T follicular helper cell (primary cell): ENCODE results near the gene ACOX2.

Source experiments
- DNase-seq: peaks from one replicate; pipeline ENCODE4 v3.0.0-alpha.2; 2020; ENCODE audit warnings: low read depth

Gene ACOX2

DNA sequence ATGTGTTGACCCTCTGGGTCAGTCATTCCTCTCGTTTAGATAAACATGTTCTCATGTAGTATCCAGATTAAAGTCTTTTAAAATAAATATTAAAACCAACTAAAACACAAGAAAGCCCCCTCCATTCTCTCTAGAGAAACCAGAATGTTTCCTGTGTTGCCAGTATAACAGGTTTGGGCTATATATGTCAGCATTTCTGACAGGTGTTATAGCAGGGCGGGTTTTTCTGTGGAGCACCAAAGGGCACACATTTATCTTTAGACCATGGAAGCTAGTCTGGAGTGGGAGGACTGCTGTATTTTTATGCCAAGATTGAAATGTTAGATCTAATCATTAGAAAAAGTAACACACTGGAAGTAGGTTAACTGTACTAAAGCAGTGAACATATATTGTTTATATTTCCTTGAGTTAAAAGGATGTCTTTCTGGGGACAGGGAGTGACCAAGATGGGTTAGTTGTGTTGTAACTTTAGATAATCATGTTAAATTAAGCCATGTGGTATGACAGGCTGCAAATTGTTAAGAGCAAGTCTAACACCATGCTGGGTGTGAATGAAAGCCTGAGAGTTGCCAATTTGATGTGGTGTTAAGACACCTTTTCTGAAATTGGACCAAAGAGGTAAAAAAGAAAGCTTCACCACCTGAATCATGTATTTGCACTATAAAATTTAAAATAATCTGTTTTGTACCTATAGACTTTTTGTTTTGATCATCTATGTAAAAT is 29.5 kb downstream of the ACOX2 start:
- no peak for DNase-seq

DNA sequence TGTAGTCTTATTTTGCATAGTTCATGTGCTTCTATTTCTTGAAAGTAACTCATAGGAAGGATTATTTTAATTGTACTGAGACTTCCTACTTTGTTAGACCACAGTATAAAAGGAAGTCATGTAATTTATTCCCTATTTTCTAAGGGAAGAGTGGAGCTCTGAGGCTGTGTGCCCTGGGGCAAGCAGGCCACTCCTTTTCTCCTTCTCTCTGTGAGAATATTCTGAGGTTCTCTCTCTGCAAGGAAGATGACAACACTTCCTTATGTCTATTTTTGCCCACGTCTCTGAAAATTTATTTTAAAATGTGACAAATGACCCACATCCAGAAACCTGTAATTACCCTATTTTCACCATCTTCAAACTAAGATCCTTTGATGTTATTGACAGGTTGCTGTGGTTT is 34.1 kb downstream of the ACOX2 start:
- DNase-seq = no peak

DNA sequence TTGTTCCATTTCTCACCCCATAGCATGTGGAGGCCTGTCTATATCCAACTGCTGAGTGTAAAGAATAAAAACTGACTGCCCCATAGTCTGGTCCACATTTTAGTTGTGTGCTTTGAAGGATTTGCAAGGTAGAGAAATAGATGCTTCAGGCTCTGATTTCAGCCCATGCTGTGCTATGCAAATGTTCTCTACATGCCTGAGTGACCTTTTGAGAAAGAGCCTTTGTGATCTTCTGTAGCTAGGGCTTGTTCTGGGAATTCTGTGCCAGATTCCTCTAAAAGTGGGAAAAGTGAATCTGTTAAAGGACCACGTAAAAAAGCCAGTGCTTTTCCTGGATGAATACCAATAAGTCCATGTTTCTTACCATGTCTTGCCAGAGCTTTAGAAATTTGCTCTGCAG is 39.9 kb downstream of the ACOX2 start:
- no peak for DNase-seq

DNA sequence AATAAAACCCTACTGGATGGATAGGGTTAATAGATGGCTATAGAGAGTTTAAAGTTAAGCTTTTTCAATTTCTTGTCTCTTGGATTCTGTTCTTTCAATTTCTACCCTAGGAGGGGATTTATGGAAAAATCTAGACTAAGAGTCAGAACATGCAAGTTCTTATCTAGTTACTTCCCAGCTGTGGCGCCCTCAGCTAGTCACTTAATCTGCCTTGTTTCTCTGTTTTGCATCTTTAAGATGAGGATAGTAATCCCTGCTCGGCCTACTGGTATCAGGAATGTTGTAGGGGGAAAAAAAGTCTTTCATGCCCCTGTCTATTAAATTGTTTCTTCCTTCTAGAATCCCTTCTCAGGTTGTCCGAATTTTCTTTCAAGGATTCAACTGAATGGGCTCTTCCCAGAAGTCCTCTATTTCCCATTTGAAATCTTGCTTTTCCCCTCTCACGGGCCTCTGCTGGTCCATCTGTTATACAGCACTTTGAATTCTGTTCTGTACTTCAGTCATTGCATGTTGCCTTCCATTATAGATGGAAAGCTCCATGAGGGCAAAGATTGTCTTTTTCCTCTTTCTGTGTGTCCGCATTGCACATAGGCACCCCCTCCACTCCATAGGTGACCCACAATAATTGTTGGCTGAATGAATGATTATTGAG is 40.7 kb downstream of the ACOX2 start:
- no peak for DNase-seq

DNA sequence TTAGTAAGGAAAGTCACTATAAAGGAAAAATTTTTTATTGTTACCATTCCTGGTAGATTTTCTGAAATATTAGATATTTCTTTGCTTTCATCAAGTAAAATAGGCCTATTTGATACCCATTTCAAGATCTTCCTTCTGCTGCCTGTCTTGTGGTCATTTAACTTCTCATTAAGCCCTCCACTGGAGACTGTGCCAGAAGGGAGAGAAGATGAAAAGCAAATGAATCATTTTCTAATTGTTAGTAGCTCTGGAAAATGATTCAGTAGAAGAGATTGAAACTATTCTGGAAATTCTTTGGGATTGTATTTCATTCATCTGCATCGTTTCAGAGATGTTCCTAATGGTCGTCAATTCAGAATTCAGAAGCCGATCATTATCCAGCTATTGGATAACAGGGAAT is 41.9 kb downstream of the ACOX2 start:
- DNase-seq = no peak

DNA sequence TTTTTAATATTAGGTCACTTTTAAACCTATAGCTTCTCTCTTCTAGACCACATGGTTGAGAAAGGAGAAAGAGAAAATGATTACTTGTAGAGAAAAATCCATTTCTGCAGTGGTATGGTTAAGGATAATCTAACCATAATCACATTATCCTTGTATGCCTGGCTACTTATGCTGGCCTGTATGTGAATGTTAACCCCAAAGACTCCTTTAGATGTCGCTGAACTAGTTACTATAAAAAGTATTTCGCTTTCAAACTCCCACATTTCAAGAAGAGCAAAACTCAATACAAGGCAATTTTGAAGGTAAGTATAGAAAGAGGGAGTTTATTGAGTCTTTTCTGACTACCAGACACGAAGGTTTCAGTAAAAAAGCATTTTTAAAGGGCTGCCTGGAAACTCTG is 42.9 kb downstream of the ACOX2 start:
- DNase-seq = no peak

DNA sequence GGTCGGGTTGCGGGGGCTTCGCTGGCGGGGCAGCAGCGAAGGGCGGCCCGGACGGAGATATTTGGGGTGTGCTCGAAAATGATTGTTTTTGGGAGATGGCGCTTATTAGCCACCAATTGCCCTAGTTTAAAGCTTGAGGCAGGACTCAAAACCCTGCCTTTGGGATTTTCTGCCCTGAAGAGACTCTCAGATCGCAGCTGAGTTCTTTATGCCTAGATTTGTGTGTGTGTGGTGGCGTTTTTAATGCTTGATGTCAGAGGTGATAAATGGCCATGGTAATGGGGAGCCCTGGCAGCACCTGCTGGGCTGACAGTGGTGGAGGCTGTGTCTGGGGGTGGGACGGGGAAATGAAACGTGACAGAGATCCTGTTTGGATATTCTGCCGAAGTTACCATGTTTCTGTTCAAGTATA is 44.5 kb downstream of the ACOX2 start:
- DNase-seq = peak; percentile 13

DNA sequence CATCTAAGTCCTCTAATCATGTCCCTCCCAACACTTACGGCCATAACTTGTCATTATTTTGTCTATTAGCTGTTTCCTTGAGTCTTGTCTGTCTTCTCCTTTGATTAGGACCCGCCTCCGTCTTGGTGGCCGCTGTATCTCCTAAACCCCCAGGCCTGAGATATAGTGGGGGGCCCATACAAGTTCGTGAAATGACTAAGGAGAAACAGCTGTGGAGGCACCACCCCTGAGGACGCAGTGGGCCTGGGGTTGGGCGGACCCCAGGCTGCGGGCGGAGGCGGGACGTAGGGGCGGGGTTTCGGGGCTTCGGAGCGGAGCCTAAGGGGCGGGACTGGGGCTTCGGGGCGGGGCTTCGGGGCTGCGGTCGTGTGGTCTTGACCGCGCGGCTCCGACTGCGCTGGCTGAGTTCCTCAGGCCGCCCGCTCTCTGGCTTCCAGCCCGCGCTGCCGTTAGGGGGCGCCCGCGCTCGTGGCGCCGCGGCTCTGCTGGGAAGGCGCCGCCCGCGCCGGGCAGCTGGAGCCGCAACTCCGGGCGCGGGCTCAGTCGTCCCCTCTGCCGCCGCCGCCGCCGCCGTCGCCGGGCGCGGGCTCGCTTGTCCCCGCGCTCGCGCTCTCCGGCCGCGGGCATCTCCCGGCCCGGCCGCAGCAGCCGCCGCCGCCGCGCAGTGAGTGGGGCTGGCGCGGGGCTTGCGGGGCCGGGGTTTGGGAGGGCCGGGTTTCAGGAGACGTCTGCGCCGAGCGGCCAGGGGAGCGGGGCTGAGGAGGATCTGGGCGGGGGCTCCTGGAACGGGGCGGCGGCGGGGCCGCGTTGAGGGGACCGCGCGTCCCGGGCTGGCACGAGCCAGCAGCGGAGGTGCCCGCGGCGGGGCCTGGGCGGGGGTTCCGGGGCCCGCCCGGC is 45.2 kb downstream of the ACOX2 start, which contains the start of gene KCTD6:
Gene KCTD6 (plus strand): TSS at position 591 of the 897 bp plus-strand sequence. CDS start 6,660 bp downstream, outside the sequence.
- peak; percentile 73 for DNase-seq

DNA sequence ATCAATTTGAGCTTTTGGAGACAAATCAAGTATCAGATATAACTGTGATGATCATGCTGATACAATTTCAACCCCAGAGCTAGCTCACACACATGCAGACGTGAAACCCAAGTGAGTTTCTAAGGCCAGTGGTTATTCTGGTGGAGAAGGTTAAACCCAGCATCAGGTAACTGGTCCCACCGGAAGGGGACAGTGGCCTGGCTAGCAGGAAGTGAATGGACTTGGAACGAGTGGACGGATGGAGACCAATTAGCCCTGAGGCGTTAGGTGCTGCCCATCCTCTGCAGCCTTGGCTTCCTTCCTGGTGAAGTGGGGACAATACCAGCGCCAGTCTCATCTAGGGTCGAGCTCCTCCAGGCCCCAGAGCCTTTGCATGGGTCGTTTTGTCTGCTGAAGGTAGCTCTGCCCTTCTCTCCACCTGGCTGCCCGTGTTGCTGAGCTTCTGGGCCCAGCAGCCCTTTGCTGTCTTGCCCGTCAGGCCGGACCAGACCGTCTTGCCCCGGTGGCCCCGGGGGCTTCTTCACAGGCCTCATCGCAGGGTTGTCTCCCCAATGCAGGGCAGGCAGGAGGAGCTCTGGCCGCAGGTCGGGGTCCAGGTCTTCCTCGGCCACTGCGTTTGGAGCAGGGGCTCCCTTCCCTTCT is 46.0 kb downstream of the ACOX2 start:
- DNase-seq = no peak

DNA sequence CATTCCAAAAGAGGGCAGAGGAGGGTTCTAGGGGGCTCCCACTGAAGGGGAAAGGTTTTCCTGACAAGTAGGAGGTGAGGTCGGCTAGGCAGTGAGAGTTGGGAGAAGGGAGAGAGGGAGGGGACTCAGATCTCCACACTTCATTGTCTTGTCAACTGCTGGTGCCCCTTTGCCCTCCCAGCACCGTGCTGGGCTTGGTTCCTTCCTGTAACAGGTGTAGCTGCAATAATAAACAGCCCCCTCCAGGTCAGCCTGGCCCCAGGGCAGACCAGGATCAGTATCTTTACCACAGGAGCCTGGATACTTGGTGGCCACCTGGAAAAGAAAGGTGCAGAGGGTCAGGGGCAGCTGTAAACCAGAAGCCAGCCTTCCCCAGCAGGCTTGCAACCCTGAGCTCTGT is 48.0 kb downstream of the ACOX2 start:
- DNase-seq = no peak

DNA sequence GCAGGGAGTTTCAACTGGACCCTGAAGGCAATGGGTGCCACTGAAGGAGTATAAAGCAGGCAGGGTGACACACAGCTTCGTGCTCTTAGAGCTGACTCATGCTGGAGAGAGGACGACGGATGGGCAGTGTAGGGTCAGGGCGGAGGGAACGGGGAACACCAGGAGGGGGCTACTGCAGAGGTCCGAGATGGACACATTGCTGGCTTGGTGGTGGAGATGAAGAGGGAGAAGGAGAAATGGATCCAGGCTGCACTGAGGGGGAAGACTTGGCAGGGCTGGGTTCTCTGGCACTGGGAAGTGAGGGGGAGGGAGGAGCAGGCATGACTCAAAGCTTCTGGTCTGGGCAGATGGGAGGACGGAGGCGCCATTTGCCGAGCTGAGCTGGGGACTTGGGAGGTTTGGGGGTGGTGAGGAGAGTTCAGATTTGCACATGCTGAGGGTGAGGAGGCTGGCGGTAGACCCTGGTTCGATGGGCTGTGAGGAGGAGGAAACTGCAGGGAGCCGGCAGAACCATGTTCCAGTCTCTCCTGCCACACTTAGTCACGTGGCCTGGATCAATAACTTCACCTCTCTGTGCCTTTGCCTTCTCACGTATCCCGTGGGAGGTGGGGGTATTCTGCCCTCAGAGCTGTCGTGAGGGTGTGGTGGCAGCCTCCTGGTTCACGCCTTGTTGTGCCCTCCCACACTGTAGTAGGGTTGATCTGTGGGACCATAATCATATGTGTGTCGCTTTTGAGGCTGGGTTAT is 49.7 kb downstream of the ACOX2 start:
- no peak for DNase-seq

DNA sequence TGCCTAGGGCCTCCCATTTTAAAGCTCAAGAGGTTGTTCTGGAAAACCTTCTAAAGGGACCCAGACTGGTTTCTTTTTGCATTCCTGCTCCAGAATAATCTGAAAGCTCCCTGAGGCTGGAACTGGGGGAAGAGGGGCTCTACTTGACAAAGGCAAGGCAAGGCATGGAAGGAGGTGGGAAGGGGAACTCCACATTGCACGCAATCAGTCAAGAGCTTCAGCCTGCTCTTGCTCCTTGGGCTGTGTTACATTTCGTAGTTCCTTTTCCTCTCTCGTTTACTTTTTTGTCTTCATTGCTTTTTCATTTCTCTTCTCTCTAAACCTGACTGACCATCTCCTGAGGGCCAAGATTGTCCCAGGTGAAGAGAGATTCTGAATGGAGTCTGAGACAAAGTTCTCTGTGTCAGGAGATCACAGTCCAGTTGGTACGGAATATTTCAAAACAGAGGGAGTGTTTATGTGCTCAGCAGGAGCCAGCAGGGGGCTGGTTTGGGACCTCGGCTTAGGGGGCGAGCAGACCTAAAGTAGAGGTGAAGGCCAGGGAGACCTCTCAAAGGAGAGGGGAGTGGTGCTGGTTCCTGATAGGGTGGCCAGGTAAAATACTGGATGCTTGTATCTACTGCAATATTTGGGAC is 51.1 kb downstream of the ACOX2 start:
- DNase-seq = no peak

DNA sequence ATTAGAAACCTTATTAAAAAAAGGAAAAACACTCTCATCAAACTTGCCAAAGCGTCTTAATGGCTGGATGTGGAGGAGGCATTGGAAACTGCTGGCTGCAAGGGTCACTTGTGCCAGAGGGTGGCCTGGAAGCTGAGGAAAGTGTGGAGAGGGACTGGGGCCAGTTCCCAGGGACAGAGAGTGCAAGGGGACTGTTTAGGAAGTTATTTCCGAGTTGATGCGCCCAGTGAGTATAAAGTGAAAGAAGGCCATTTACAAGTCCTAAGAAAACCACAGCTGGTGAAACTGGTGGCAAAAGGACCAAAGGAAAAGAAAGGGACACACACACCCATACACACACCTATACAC is 52.3 kb downstream of the ACOX2 start:
- DNase-seq = no peak

DNA sequence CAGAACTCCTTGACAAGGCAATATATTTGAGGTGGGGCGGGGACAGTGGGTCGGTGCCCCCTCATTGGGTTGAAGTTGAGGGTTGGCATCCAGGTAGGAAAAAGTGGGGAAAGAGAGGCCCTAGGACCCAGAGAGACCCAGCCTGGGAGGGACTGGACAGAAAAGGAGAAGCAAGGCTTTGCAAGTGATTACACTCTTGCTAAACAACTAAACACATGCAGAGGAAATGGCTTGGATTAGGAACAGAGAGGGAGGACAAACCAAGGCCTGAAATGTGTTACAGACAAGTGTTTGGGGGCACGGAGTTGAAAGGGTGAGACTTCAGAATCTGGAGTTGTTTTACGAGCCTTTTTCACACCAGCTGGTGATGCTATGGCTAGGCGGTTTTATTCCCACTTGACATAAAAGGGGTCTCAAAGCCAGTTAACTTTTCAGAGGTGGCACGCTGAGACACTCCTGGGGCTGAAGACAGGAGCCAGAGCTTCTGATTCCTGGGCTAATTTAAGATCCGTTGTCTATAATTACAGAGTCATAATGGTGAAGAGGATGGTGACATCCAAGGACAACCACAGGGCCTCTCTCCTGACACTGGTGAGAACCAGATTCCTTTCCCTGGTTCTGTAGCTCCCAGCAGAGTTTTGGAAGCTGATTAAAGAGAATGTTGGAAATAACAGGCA is 52.8 kb downstream of the ACOX2 start:
- no peak for DNase-seq

DNA sequence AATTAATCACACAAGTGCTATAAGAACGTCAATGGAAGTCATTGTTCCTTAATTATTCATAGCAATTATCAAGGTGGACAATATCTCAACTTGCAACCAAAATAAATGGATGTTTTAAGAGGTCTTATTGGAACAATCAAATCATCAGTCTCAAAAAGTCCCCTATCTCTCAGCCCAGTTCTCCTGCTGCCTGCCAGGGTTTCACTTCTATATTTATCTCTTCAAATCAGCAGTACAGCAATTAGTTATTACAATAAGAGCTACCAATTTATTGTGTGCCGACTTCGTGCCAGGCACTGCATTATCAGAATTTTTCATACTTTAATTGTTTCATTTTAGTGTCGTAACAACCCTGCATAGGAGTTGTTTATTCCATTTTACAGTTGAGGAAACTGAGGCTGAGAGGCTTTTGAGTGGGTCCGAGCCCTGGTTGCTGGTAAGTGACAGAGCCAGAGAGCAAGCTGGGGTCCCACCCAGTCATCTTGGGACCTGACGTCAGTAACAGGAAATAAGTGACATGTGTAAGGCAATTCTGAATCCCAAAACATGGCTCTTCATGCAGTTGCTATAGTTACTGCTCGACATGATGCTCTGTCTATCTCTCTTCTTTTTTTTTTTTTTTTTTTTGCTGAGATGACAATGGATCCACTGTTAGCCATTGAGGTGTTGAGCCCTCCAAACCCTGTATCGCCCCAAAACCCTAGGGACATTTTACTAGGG is 53.9 kb downstream of the ACOX2 start:
- no peak for DNase-seq

DNA sequence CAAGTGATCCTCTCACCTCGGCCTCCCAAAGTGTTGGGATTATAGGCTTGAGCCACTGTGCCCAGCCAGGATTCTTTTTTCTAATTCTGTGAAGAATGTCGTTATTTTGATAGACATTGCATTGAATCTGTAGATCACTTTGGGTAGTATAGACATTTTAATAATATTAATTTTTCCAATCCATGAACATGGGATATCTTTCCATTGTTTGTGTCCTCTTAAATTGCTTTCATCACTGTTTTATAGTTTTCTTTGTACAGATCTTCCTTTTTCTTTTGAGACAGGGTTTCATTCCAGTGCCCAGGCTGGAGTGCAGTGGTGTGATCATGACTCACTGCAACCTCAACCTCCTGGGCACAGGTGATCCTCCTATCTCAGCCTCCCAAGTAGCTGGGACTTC is 56.7 kb downstream of the ACOX2 start:
- no peak for DNase-seq

DNA sequence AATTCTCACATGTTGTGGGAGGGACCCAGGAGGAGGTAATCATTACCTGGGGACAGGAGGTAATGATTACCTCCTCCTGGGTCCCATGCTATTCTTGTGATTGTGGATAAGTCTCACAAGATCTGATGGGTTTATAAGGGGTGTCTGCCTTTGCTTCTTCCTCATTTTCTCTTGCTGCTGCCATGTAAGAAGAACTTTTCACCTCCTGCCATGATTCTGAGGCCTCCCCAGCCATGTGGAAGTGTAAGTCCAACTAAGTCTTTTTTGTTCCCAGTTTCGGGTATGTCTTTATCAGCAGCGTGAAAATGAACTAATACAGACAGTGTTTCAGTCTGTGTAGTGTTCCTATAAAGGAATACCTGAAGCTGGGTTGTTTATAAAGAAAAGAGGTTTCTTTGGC is 58.2 kb downstream of the ACOX2 start:
- DNase-seq = no peak

DNA sequence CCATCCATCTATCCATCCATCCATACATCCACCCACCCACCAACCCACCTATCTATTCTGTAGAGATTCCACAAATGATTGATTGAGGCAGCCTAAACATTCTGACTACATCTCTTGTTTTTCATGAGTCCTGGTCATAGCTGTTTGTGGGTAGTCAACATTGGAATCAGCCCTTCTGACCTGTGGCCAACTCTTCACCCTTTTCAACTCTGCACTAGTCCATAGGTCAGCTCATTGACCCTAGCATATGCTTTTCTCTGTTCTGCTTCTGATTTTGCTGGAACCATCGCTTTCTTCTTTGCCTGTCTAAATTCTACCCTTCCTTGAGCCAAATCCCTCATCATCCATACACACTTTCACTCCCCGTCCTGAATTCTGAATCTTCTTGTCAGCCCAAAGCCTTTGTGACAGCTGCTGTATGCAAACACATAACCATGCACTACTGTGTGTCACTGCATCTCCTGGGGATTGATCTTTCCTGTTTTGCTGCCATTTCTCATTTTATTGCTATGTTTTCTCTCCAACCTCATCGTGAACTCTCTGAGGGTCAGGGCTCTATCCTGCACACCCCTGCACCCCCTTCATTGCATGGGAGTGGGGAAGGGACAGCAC is 61.9 kb downstream of the ACOX2 start:
- no peak for DNase-seq

DNA sequence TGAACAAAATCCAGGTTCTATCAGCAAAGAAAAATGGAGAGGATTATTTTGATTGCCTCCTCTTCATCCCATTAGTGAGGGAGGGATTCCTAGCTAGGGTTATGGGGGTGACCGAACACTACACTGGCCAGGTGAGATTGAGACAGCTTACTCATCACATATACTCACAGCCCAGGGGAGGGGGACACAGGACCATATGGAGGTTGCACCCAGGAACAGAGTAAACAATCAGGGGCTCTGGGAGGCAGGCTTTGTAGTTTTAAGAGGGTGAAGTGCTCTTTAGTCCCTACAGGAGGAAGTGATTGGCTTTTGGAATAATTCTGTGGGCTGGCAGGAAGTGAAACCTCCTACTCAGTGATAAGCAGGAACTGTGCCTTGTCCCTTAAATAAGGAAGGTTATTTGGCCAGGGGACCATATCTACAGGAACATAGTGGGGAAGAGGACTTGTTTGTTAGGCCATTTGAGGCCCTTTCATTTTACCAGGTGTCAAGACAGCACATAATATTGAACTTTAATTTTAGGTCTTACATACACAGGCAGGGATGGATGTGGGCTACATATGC is 62.6 kb downstream of the ACOX2 start:
- DNase-seq = no peak
